Fibroblast of lung (primary cell): ENCODE data around the gene INTU. TPM values are rescaled to one million over a fixed set of nuclear protein-coding genes. Genes with fewer than 3 reads are reported as not detected.
A peak's percentile ranks its signal among the peaks of the same experiment; 100 is the strongest.

ENCODE experiments used
- DNase-seq, 2 donors: peaks; one replicate each; pipeline versions ENCODE4 v3.0.0 to v3.0.0-alpha.2; 2010; ENCODE audit warnings: low read depth in 2 of 2
- H2AFZ ChIP-seq: 2 replicates; pipeline ENCODE4 v1.5.1; 2012; ENCODE audit warnings: low read length, control low read depth, inconsistent platforms
- H3K27ac ChIP-seq: 2 replicates; pipeline ENCODE4 v1.5.1; 2011; ENCODE audit warnings: low read length, control low read depth; ENCODE audit not compliant: insufficient read depth
- H3K27me3 ChIP-seq: 2 replicates; pipeline ENCODE4 v1.5.1; 2011; ENCODE audit warnings: mild to moderate bottlenecking, low read length; ENCODE audit not compliant: control insufficient read depth, insufficient read depth
- H3K36me3 ChIP-seq: 2 replicates; pipeline ENCODE4 v1.5.1; 2011; ENCODE audit warnings: low read length; ENCODE audit not compliant: control insufficient read depth, insufficient read depth
- H3K4me1 ChIP-seq: 2 replicates; pipeline ENCODE4 v1.5.1; 2011; ENCODE audit warnings: low read length; ENCODE audit not compliant: control insufficient read depth, insufficient read depth; ENCODE audit errors: extremely low read depth
- H3K4me2 ChIP-seq: 2 replicates; pipeline ENCODE4 v1.5.1; 2011; ENCODE audit warnings: low read length, control low read depth; ENCODE audit not compliant: insufficient read depth; ENCODE audit errors: extremely low read depth
- H3K4me3 ChIP-seq, 4 experiments: fragments of 200-600 bp in 1 of 4; sonication (generic) in 1 of 4; replicated peaks in 1 of 4; 2 replicates each; pipeline ENCODE4 v1.5.1; 2011 to 2016; ENCODE audit warnings: low read length in 4 of 4, low read depth in 3 of 4, mild to moderate bottlenecking in 3 of 4, control low read depth in 2 of 4, inconsistent platforms in 1 of 4, mixed read lengths in 1 of 4; ENCODE audit not compliant: insufficient read depth in 1 of 4; ENCODE audit errors: control extremely low read depth in 1 of 4
- H3K79me2 ChIP-seq: 2 replicates; pipeline ENCODE4 v1.5.1; 2012; ENCODE audit warnings: mild to moderate bottlenecking, low read length, inconsistent platforms; ENCODE audit not compliant: control insufficient read depth, insufficient read depth
- H3K9ac ChIP-seq: 2 replicates; pipeline ENCODE4 v1.5.1; 2011; ENCODE audit warnings: mild to moderate bottlenecking, low read length, control low read depth; ENCODE audit not compliant: insufficient read depth
- H3K9me3 ChIP-seq: 2 replicates; pipeline ENCODE4 v1.5.1; 2012; ENCODE audit warnings: low read depth, low read length; ENCODE audit not compliant: control insufficient read depth, insufficient read depth
- H4K20me1 ChIP-seq: 2 replicates; pipeline ENCODE4 v1.5.1; 2011; ENCODE audit warnings: low read length; ENCODE audit not compliant: control insufficient read depth, insufficient read depth; ENCODE audit errors: extremely low read depth
- EZH2 ChIP-seq: IDR thresholded peaks from 2 replicates; pipeline ENCODE4 v1.5.1; 2012; ENCODE audit warnings: low read length, control low read depth, mild to moderate bottlenecking; ENCODE audit errors: missing control alignments
- polyA plus RNA-seq, 2 donors: library from polyadenylated mRNA; depleted of rRNA in 1 of 2; stranded (reverse) in 1 of 2; unstranded in 1 of 2; fragments of >200 nt; gene quantifications; 2 replicates each; pipeline ENCODE4 v1.2.1, GENCODE V29; 2011 to 2012; ENCODE audit warnings: missing spikeins in 1 of 2
- total RNA-seq: library from RNA; depleted of rRNA; stranded (reverse); fragments of >200 nt; gene quantifications from 2 replicates; pipeline ENCODE4 v1.2.1, GENCODE V29; 2014
- TF ChIP-seq, protein P1 (sequence below), 2 donors: IDR thresholded peaks in 1 of 2; conservative IDR thresholded peaks in 1 of 2; 1 replicate in 1 of 2; 2 replicates in 1 of 2; pipeline ENCODE4 v1.5.1; 2011 to 2012; ENCODE audit warnings: low read length in 2 of 2, control low read depth in 1 of 2, inconsistent platforms in 1 of 2, low read depth in 1 of 2, mild to moderate bottlenecking in 1 of 2

The INTU gene
- total and polyA plus RNA-seq, 2 donors (not counting 1 experiment from before 2014, with no cell fraction given), result 5.6 to 9.6 TPM

DNA sequence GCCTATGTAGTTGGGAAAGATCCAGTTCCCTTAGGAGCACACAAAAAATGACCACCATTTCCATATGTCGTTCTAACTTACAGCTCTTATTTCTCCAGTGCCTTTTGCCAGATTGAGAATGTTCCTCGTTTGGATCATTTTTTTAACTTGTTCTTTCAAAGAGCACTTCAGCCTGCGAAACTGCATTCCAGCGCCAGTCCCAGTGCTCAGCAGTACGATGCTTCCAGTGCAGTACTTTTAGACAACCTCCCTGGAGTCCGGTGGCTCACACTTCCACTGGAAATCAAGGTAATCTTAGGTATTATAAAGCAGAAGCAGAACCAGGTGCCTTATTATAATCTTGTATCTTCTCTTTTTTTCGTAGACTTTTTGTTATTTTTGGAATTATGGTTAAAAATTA is 54.8 kb downstream of the INTU start:
- Histone ChIP-seq H3K27ac (no peak overlapping the region), H3K9ac (no peak overlapping the region), H3K36me3 (no peaks in the 10 kb centered on the region), H3K79me2 (no peaks in the 10 kb centered on the region), H3K4me1 (no peaks in the 10 kb centered on the region), H3K4me2 (no peak overlapping the region), H2AFZ (no peak overlapping the region), H3K27me3 (no peaks in the 10 kb centered on the region), H3K4me3 (no peak overlapping the region), H4K20me1 (no peaks in the 10 kb centered on the region), H3K9me3 (no peaks in the 10 kb centered on the region)
- TF ChIP-seq, protein P1, sequence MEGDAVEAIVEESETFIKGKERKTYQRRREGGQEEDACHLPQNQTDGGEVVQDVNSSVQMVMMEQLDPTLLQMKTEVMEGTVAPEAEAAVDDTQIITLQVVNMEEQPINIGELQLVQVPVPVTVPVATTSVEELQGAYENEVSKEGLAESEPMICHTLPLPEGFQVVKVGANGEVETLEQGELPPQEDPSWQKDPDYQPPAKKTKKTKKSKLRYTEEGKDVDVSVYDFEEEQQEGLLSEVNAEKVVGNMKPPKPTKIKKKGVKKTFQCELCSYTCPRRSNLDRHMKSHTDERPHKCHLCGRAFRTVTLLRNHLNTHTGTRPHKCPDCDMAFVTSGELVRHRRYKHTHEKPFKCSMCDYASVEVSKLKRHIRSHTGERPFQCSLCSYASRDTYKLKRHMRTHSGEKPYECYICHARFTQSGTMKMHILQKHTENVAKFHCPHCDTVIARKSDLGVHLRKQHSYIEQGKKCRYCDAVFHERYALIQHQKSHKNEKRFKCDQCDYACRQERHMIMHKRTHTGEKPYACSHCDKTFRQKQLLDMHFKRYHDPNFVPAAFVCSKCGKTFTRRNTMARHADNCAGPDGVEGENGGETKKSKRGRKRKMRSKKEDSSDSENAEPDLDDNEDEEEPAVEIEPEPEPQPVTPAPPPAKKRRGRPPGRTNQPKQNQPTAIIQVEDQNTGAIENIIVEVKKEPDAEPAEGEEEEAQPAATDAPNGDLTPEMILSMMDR (conservative IDR thresholded peaks at IDR 0.05 in 1 of 2, IDR thresholded peaks at IDR 0.05 in 1 of 2; ENCODE audit: low read depth in 1 of 2, low read length in 2 of 2), result no peak
- TF ChIP-seq EZH2, result no peak
- DNase-seq, result no peak

DNA sequence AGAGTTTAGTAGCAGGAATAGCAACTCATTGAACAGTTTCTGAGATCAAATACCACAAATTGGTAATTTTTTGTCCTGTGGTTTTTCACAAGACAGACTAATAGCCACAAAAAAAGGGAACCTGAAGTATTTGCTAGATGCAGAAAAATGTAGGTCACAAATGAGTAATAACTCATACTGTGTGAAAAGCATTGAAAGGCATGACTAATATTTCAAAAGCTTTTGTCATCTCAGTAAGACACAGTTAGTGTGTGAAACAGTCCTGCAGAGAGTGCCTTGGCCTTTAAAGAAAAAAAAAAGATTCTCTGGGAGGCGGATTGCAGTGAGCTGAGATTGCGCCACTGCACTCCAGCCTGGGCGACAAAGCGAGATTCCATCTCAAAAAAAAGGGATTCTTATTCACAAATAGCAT is 66.0 kb downstream of the INTU start:
- H3K79me2 ChIP-seq, result no peaks in the 10 kb centered on the region
- H3K27ac ChIP-seq, result no peak overlapping the region
- H3K4me2 ChIP-seq, result no peak overlapping the region
- H2AFZ ChIP-seq, result no peak overlapping the region
- H3K27me3 ChIP-seq, result no peaks in the 10 kb centered on the region
- no peaks in the 10 kb centered on the region for H4K20me1 ChIP-seq
- peak; percentile 61 to 94 for DNase-seq
- H3K9ac ChIP-seq, result no peak overlapping the region
- no peaks in the 10 kb centered on the region for H3K36me3 ChIP-seq
- no peaks in the 10 kb centered on the region for H3K9me3 ChIP-seq
- H3K4me1 ChIP-seq, result no peaks in the 10 kb centered on the region
- H3K4me3 ChIP-seq, result no peak overlapping the region
- TF ChIP-seq, protein P1 (conservative IDR thresholded peaks at IDR 0.05 in 1 of 2, IDR thresholded peaks at IDR 0.05 in 1 of 2; ENCODE audit: low read depth in 1 of 2, low read length in 2 of 2), result no peak
- no peak for TF ChIP-seq EZH2

DNA sequence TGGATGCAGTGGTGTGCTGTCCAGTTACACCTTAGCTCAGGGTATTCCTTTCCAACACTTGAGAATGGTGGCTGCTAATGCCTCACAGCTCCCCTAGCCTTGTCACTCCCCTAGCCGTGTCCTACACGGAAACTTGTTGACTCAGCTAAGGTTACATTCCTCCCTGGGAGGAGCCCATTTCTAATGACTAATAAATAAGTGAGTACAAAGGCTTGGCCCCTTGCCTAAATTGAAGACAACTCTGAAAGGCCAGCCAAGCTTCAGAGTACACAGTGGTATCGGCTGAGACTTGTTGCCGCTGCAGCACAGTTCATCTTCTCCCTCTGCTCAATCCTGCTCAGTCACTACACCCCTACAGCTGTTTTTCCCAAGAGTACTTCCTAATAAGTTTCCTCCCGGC is 76.2 kb downstream of the INTU start:
- TF ChIP-seq, protein P1 (conservative IDR thresholded peaks at IDR 0.05 in 1 of 2, IDR thresholded peaks at IDR 0.05 in 1 of 2; ENCODE audit: low read depth in 1 of 2, low read length in 2 of 2), result no peak
- no peak for TF ChIP-seq EZH2
- DNase-seq, result peak; percentile 76 to 90
- Histone ChIP-seq H3K9me3 (no peaks in the 10 kb centered on the region), H3K79me2 (no peaks in the 10 kb centered on the region), H2AFZ (peak overlapping the region; percentile 8), H3K4me3 (peak overlapping the region in 1 of 4 experiments; percentile 22), H3K27ac (no peak overlapping the region), H3K4me1 (no peaks in the 10 kb centered on the region), H3K27me3 (no peaks in the 10 kb centered on the region), H3K4me2 (peak overlapping the region; percentile 15), H3K9ac (no peak overlapping the region), H3K36me3 (no peaks in the 10 kb centered on the region), H4K20me1 (no peaks in the 10 kb centered on the region)
